HepG2 (cell line): Measurements from ENCODE around the gene SNX9. TPM values are rescaled to one million over a fixed set of nuclear protein-coding genes. Genes with fewer than 3 reads are reported as not detected.

Experiments used
- HDAC1 ChIP-seq: sonication (generic); formaldehyde crosslinking; IDR thresholded peaks from 2 replicates; pipeline ENCODE4 v1.5.1; 2020; ENCODE audit warnings: mild to moderate bottlenecking, missing genetic modification reagents
- HDAC6 ChIP-seq: fragments of 200-600 bp; sonication (generic); IDR thresholded peaks from 2 replicates; pipeline ENCODE4 v1.7.0; 2017; ENCODE audit warnings: mild to moderate bottlenecking, antibody characterized with exemption, low read length, low read depth
- HNF4A ChIP-seq: sonication (generic); formaldehyde crosslinking; IDR thresholded peaks from 2 replicates; pipeline ENCODE4 v1.4.0; 2020; ENCODE audit warnings: missing genetic modification reagents
- KDM3A ChIP-seq: IDR thresholded peaks from 2 replicates; pipeline ENCODE4 v1.6.1; 2018; ENCODE audit warnings: low read depth, missing compliant biosample characterization
- MXI1 ChIP-seq: IDR thresholded peaks from 3 replicates; pipeline ENCODE4 v1.6.1; 2012; ENCODE audit warnings: low read depth, low read length, inconsistent platforms, borderline replicate concordance
- NR2C2 ChIP-seq: sonication (generic); formaldehyde crosslinking; IDR thresholded peaks from 2 replicates; pipeline ENCODE4 v1.4.0; 2020; ENCODE audit warnings: missing genetic modification reagents, mild to moderate bottlenecking, moderate library complexity, borderline replicate concordance
- PITX1 ChIP-seq: sonication (generic); formaldehyde crosslinking; IDR thresholded peaks from 2 replicates; pipeline ENCODE4 v1.5.1; 2020; ENCODE audit warnings: mild to moderate bottlenecking, missing genetic modification reagents
- POLR2AphosphoS2 ChIP-seq: IDR thresholded peaks from 2 replicates; pipeline ENCODE4 v1.6.1; 2011; ENCODE audit warnings: low read depth, low read length, improper control_type of control experiment
- RAD21 ChIP-seq: fragments of 450-650 bp; formaldehyde crosslinking; IDR thresholded peaks from 2 replicates; pipeline ENCODE4 v1.5.0; 2020; ENCODE audit warnings: mild to moderate bottlenecking
- RBM39 ChIP-seq: fragments of 200-400 bp; formaldehyde crosslinking; IDR thresholded peaks from one replicate; pipeline ENCODE4 v1.6.1; 2018; ENCODE audit warnings: antibody characterized with exemption, mild to moderate bottlenecking, low read depth, low read length; ENCODE audit not compliant: poor library complexity, severe bottlenecking
- TBX3 ChIP-seq: fragments of 450-650 bp; IDR thresholded peaks from 2 replicates; pipeline ENCODE4 v1.6.1; 2017; ENCODE audit warnings: antibody characterized with exemption, mild to moderate bottlenecking, inconsistent platforms, borderline replicate concordance
- TMF1 ChIP-seq: sonication (generic); formaldehyde crosslinking; IDR thresholded peaks from 2 replicates; pipeline ENCODE4 v1.8.1; 2022; ENCODE audit warnings: low read depth, missing genetic modification reagents
- ZFY ChIP-seq: sonication (generic); formaldehyde crosslinking; IDR thresholded peaks from 2 replicates; pipeline ENCODE4 v1.4.0; 2020; ENCODE audit warnings: missing genetic modification reagents
- ZKSCAN5 ChIP-seq: sonication (generic); formaldehyde crosslinking; IDR thresholded peaks from 2 replicates; pipeline ENCODE4 v1.5.1; 2020; ENCODE audit warnings: mild to moderate bottlenecking, missing genetic modification reagents
- ZNF10 ChIP-seq: sonication (generic); formaldehyde crosslinking; IDR thresholded peaks from 2 replicates; pipeline ENCODE4 v1.4.0; 2020; ENCODE audit warnings: mild to moderate bottlenecking, low read depth, missing genetic modification reagents, borderline replicate concordance
- ZNF234 ChIP-seq: sonication (generic); formaldehyde crosslinking; conservative IDR thresholded peaks from 2 replicates; pipeline ENCODE4 v1.5.1; 2020; ENCODE audit warnings: mild to moderate bottlenecking, missing genetic modification reagents
- ZNF263 ChIP-seq: sonication (generic); formaldehyde crosslinking; IDR thresholded peaks from 2 replicates; pipeline ENCODE4 v1.4.0; 2020; ENCODE audit warnings: missing genetic modification reagents
- ZNF274 ChIP-seq: sonication (generic); formaldehyde crosslinking; IDR thresholded peaks from 2 replicates; pipeline ENCODE4 v1.5.1; 2020; ENCODE audit warnings: mild to moderate bottlenecking, missing genetic modification reagents
- ZNF446 ChIP-seq: sonication (generic); formaldehyde crosslinking; IDR thresholded peaks from 2 replicates; pipeline ENCODE4 v1.5.0; 2020; ENCODE audit warnings: mild to moderate bottlenecking, missing genetic modification reagents
- ZNF619 ChIP-seq: sonication (generic); formaldehyde crosslinking; IDR thresholded peaks from 2 replicates; pipeline ENCODE4 v1.4.0; 2020; ENCODE audit warnings: mild to moderate bottlenecking, missing genetic modification reagents
- ZNF776 ChIP-seq: sonication (generic); formaldehyde crosslinking; IDR thresholded peaks from 2 replicates; pipeline ENCODE4 v1.4.0; 2020; ENCODE audit warnings: mild to moderate bottlenecking, missing genetic modification reagents
- ZNF788 ChIP-seq: sonication (generic); formaldehyde crosslinking; IDR thresholded peaks from 2 replicates; pipeline ENCODE4 v1.5.0; 2020; ENCODE audit warnings: mild to moderate bottlenecking, missing genetic modification reagents, borderline replicate concordance
- ZSCAN21 ChIP-seq: sonication (generic); formaldehyde crosslinking; IDR thresholded peaks from 2 replicates; pipeline ENCODE4 v1.8.0; 2022; ENCODE audit warnings: mild to moderate bottlenecking, missing genetic modification reagents, moderate library complexity, borderline replicate concordance
- polyA plus RNA-seq, 8 experiments: library from polyadenylated mRNA; depleted of rRNA in 3 of 8; stranded (reverse) in 7 of 8; unstranded in 1 of 8; fragments of >200 nt; fragmentation: Illumina TruSeq in 4 of 8; extraction: Trizol in 4 of 8; gene quantifications; 2 replicates each; pipeline versions ENCODE4 v1.2.1 to v1.2.3, GENCODE V29; 2011 to 2016; ENCODE audit warnings: low read depth in 4 of 8, missing spikeins in 1 of 8, mixed read lengths in 1 of 8; ENCODE audit not compliant: insufficient read depth in 1 of 8
- total RNA-seq, 5 experiments: library from RNA; depleted of rRNA; stranded (reverse); fragments of >200 nt; fragmentation: Illumina TruSeq; extraction: Trizol; gene quantifications; 2 replicates each; pipeline ENCODE4 v1.2.3, GENCODE V29; 2016; ENCODE audit warnings: low read depth in 1 of 5
- TF ChIP-seq, protein P1 (sequence below): sonication (generic); IDR thresholded peaks from 2 replicates; pipeline ENCODE4 v1.6.1; 2016; ENCODE audit warnings: low read depth, borderline replicate concordance
- TF ChIP-seq, protein P2 (sequence below): sonication (generic); formaldehyde crosslinking; IDR thresholded peaks from 2 replicates; pipeline ENCODE4 v1.4.0; 2020; ENCODE audit warnings: missing genetic modification reagents, borderline replicate concordance
- TF ChIP-seq, protein P3 (sequence below): sonication (generic); formaldehyde crosslinking; IDR thresholded peaks from 2 replicates; pipeline ENCODE4 v1.4.0; 2020; ENCODE audit warnings: missing genetic modification reagents, mild to moderate bottlenecking, borderline replicate concordance

The SNX9 gene
- total and polyA plus RNA-seq, 2 of the 13 experiments (the other 11 are each of a cell fraction or from before 2014, with no cell fraction given): 21.9 to 36.0 TPM

DNA sequence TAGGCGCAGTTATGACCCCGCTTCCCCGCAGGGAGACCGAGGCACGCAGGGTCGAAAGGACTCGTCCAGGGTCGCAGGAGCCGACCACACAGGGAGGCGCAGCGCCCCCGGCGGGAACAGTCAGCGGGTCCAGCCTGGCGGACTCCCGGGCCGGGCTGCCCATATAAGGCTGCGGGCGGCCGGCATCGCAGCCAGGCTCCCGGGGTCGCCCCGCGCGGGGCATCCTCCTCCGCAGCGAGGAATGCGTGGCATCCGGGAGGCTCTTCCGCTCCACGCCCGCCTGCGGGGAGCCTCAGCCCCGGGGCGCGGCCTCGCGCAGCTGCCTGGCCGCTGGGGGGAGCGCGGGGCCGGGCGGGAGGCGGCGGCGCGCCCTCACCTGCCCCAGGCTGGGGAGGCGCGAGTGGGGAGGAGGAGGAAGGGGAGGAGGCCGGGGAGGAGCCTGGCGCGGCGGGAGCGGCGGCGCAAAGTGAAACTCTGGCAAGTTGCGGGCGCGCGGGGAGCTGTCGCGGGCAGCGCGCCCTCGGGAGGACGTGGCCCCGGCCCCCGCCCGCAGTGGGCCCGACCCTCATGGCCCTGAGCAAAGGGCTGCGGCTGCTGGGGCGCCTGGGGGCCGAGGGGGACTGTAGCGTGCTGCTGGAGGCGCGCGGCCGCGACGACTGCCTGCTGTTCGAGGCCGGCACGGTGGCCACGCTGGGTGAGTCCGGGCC is 158.5 kb downstream of the SNX9 start, which contains the start of gene SYNJ2 (continued):
- TF ChIP-seq HDAC1 (CRISPR knock-in tag): peak; percentile 87
- no peak for TF ChIP-seq ZNF10
- TF ChIP-seq, protein P1, sequence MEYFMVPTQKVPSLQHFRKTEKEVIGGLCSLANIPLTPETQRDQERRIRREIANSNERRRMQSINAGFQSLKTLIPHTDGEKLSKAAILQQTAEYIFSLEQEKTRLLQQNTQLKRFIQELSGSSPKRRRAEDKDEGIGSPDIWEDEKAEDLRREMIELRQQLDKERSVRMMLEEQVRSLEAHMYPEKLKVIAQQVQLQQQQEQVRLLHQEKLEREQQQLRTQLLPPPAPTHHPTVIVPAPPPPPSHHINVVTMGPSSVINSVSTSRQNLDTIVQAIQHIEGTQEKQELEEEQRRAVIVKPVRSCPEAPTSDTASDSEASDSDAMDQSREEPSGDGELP: 0 out of 2 replicates have a peak, but pooled peaks have one; percentile 41
- no peak for TF ChIP-seq ZNF274 (CRISPR knock-in tag)
- 0 out of 2 replicates have a peak, but pooled peaks have one; percentile 7 for TF ChIP-seq ZNF234
- TF ChIP-seq ZNF446 (CRISPR knock-in tag): peak; percentile 96
- TF ChIP-seq, protein P2, sequence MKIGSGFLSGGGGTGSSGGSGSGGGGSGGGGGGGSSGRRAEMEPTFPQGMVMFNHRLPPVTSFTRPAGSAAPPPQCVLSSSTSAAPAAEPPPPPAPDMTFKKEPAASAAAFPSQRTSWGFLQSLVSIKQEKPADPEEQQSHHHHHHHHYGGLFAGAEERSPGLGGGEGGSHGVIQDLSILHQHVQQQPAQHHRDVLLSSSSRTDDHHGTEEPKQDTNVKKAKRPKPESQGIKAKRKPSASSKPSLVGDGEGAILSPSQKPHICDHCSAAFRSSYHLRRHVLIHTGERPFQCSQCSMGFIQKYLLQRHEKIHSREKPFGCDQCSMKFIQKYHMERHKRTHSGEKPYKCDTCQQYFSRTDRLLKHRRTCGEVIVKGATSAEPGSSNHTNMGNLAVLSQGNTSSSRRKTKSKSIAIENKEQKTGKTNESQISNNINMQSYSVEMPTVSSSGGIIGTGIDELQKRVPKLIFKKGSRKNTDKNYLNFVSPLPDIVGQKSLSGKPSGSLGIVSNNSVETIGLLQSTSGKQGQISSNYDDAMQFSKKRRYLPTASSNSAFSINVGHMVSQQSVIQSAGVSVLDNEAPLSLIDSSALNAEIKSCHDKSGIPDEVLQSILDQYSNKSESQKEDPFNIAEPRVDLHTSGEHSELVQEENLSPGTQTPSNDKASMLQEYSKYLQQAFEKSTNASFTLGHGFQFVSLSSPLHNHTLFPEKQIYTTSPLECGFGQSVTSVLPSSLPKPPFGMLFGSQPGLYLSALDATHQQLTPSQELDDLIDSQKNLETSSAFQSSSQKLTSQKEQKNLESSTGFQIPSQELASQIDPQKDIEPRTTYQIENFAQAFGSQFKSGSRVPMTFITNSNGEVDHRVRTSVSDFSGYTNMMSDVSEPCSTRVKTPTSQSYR (CRISPR knock-in tag): no peak
- peak; percentile 77 for TF ChIP-seq ZSCAN21 (CRISPR knock-in tag)
- TF ChIP-seq HNF4A (CRISPR knock-in tag): peak; percentile 45; the same call in 1 of the 2 replicates
- no peak for TF ChIP-seq ZKSCAN5 (CRISPR knock-in tag)
- 0 out of 2 replicates have a peak, but pooled peaks have one; percentile 16 for TF ChIP-seq PITX1 (CRISPR knock-in tag)
- TF ChIP-seq, protein P3, sequence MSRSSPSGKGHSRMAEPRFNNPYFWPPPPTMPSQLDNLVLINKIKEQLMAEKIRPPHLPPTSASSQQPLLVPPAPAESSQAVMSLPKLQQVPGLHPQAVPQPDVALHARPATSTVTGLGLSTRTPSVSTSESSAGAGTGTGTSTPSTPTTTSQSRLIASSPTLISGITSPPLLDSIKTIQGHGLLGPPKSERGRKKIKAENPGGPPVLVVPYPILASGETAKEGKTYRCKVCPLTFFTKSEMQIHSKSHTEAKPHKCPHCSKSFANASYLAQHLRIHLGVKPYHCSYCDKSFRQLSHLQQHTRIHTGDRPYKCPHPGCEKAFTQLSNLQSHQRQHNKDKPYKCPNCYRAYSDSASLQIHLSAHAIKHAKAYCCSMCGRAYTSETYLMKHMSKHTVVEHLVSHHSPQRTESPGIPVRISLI: 0 out of 2 replicates have a peak, but pooled peaks have one; percentile 10
- TF ChIP-seq RAD21 (CRISPR knock-in tag): peak; percentile 88
- 0 out of 2 replicates have a peak, but pooled peaks have one; percentile 0 for TF ChIP-seq TBX3
- TF ChIP-seq KDM3A (CRISPR knock-in tag): peak; percentile 93
- TF ChIP-seq ZNF776 (CRISPR knock-in tag): peak; percentile 86; the same call in 1 of the 2 replicates
- peak; percentile 91; the same call in 1 of the 2 replicates for TF ChIP-seq ZNF619 (CRISPR knock-in tag)
- peak; percentile 29; the same call in 1 of the 2 replicates for TF ChIP-seq NR2C2 (CRISPR knock-in tag)
- TF ChIP-seq ZNF788 (CRISPR knock-in tag): peak; percentile 61; the same call in 1 of the 2 replicates
- no peak for TF ChIP-seq POLR2AphosphoS2
- TF ChIP-seq TMF1 (CRISPR knock-in tag): peak; percentile 42; the same call in 1 of the 2 replicates
- TF ChIP-seq MXI1: peak; percentile 72; the same call in 2 of the 3 replicates
- peak; percentile 99 for TF ChIP-seq ZNF263
- TF ChIP-seq ZFY (CRISPR knock-in tag): peak; percentile 81
- peak; percentile 59 for TF ChIP-seq RBM39
- TF ChIP-seq HDAC6: no peak
